Right forelimb (tissue), 1 donor: ENCODE results near the gene PPIF.

Experiments
- DNase-seq: peaks from one replicate; pipeline ENCODE4 v3.0.0-alpha.2; 2018

Gene PPIF

GRCh38 chr10:79387974-79388850 is 40.9 kb downstream of the PPIF start:
- DNase-seq = peak; percentile 39

DNA sequence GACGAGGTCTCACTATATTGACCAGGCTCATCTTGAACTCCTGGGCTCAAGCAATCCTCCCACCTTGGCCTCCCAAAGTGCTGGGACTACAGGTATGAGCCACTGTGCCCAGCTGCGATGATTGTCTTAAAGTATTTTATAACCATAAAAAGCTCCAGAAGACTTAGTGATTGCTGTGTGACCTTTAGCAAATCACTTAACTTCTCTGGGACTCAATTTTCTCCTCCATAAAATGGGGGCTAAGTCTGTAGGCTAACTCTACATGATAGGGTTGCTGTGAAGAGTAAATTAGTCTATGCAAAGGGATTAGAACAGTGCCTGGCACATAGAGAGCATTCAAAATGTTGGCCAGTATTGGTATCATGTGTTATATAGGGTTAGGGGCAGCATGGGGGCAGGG is 42.8 kb downstream of the PPIF start:
- DNase-seq = no peak

DNA sequence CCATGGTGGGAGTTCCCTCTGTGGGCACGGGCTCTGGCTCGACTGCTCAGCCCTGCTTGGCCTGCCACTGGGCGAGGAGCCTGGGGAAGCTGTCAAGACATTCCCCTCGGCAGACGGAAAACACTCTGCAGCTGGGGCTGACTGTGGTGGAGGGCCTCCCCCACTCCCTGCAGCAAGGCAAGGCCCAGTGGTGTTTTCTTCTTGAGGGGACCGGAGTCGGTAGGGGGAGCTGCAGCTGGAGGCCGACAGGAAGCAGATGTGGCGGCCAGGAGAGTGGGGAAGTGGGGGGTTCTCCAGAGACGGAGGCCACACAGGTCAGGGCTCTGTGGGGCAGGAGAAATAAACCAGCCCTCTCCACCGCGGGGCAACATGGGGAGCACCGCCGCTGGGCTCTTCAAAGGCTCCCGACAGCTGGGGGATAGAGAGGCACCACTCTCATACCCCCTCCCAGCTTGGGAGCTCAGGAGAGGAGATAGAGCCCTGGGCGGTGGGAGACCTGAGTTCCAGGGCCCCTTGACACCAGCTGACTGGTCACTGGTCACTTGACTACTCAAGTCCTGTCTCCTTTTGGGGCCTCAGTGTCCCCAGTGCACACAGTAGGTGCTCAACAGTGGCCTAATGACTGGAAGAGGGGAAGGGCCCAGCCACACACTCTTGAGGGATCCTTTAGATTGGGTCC is 43.4 kb downstream of the PPIF start:
- peak; percentile 39 for DNase-seq

GRCh38 chr10:79391231-79392019 is 44.2 kb downstream of the PPIF start:
- peak; percentile 46 for DNase-seq

- no peak for DNase-seq
These were observed 44.7 kb downstream of the PPIF start for GRCh38 chr10:79392020-79392398.

DNA sequence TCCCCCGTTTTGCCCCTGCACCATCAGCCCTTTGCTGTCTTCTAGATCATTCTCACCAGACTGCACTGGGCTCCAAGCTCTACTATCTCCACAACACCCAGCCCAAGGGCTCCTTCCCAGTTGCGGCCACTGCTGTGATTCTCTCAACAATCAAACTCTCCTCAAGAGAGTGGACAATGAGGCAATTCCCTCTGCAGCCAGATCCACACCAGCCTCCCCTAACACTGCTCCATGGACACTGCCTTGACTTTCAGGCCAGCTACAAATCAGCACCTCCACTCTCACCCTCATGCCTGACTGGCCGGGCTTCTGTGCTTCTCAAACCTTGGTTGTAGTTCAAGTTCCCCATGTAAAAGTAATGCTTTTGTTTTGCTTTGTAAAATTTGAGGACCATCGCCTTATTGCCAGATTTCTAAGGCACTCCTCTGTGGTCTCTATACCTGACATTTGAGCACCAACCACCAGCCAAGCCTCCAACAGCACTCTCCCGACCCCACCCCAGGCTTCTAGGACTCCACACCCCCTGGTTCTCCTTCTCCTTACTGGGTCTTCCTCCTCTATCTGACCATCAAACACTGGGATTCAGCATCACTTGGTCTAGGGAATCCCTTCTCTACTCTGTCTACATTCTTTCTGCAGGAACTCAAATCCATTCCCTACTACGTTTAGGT is 45.4 kb downstream of the PPIF start:
- DNase-seq = peak; percentile 41

DNA sequence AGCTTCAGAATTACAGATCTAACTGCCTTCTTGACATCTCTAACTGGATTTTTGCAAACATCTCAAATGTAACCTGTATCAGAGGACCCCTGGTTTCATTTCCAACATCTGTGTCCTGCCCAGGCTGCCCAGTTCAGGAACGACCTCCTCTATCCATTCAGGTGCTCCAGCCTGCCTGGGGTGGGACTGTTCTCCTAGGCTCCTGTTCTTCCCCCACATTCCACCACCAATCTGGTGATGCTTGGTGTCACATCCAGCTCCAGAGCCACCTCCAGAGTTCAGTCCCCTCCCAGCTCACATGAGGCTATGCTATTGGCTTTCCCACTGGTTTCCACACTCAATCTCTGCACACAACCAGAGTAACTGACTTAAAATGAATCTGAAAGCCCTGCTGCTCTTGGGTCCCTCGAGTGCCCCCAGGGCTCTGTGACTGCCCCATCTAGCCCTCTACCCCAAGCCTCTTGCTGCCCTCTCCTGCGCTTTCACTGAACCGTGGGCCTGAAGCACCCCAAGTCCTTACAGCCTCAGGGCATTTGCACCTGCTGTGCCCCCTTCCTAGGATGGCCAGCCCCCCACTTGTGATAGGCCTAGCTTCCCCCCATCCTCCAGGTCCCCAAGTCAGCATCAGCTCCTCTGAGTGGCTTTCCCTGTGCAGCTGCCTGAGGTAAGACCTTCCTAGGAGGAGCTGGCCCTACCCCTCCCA is 46.1 kb downstream of the PPIF start:
- peak; percentile 21 for DNase-seq

GRCh38 chr10:79393924-79394610 is 46.8 kb downstream of the PPIF start:
- peak; percentile 23 for DNase-seq

DNA sequence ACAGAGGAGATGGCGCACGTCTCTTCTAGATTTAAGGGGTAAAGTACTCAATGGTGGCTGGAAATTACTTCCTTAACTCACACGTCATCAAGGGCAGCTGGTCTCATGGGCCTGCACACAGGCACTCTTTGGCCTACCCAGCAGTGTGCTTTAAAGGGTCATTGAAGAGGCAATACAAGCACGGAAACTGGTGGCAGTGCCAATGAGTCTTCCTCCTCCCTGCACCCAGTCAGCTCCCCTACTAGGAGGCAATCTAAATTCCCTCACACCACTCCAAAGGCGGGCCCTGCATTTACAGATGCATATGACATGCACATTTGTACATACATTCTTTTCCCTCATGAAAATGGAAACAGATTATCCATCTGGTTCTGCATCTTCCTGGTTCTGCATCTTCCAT is 47.4 kb downstream of the PPIF start:
- no peak for DNase-seq

DNA sequence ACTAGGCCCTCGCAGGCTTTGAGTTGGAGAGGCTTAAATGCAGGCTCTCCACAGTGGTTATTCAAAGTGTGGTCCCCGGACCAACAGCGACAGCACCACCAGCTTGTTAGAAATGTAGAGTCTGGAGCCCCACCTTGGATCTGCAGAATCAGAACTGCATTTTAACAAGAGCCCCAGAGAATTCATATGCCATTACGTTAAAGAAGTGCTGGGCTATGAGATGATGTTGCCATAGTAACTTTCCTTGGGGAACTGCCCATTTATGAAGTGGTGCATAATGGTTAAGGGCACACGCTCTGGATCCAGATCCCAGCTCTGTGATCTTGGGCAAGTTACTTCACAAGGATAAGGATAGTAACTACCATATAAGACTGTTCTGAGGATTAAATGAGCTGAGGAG is 49.3 kb downstream of the PPIF start:
- no peak for DNase-seq

DNA sequence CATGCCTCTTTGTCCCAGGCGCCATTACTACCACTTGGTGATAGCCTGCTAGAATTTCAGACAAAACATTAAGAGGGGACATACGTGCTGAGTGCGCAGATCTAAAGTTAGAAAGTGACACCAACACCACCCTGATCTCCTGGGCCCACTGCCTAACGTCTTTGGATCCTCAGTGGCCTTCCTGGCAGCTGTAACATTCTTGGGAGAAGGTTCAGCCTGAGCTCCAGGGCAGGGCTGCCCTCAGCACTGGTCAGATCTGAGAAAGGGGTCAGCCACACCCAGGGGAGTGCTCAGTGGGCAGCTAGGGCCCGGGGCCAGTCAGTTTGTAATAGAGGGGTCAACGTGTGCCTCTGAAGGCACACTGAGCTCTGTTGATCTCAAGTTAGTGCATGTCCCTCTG is 49.8 kb downstream of the PPIF start:
- DNase-seq = no peak

- DNase-seq = no peak
These were observed 50.5 kb downstream of the PPIF start for GRCh38 chr10:79397575-79398303.

GRCh38 chr10:79398642-79399041 is 51.4 kb downstream of the PPIF start:
- no peak for DNase-seq

GRCh38 chr10:79399223-79399831 is 52.1 kb downstream of the PPIF start:
- DNase-seq = peak; percentile 88

- no peak for DNase-seq
These were observed 53.1 kb downstream of the PPIF start for GRCh38 chr10:79400146-79401004.

DNA sequence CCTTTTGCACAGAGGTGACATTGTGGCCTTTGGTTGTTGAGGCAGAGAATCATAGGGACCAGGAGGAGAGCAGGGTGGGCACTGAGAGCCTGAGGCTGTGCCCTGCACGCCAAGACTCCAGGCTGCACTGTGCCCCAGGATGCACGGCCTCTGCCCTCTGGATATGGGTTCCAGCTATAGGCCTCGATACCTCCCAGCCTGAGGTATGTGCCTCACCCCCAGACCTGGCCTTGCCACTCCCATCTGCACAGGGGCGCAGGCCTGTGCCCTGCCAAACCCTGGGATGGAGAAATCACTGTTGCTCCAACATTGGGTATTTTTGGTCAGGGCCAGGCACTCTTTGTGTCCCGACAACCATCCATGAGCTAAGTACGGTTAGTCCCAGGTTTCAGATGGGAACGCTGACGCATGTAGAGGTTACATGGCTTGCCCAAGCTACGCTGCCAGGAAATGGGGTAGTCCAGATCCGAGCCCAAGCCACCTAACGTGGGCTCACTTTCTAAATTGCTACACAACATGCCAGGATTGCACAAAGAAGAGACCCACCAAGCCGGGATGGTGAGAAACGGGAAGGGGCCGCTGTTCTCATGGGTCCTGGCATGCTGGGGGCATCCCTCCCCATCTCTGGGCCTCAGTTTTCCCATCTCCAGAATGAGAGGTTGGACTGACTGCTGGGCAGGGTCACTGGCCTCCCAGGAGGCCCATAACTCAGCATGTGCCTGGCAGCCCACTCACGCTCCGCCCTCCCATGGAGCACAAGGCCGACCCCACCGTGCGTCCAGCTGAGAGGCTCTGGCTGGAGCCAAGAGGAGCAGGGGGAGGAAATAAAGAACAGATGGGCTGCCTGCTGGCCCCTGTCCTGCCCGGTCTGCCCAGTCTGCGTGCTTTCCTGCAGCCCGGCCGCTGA is 54.0 kb downstream of the PPIF start:
- peak; percentile 82 for DNase-seq

- no peak for DNase-seq
These were observed 55.3 kb downstream of the PPIF start for GRCh38 chr10:79402625-79402946.

GRCh38 chr10:79402951-79403350 is 55.7 kb downstream of the PPIF start:
- no peak for DNase-seq
